GM21381 (cell line): Measurements from ENCODE around the gene DGKZ.

Experiments used
- ATAC-seq: cut with Tn5 transposase; IDR thresholded peaks from one replicate; pipeline ENCODE4 v1.9.1; 2021; ENCODE audit warnings: mild to moderate bottlenecking, moderate library complexity; ENCODE audit not compliant: unreplicated experiment

The DGKZ gene

DNA sequence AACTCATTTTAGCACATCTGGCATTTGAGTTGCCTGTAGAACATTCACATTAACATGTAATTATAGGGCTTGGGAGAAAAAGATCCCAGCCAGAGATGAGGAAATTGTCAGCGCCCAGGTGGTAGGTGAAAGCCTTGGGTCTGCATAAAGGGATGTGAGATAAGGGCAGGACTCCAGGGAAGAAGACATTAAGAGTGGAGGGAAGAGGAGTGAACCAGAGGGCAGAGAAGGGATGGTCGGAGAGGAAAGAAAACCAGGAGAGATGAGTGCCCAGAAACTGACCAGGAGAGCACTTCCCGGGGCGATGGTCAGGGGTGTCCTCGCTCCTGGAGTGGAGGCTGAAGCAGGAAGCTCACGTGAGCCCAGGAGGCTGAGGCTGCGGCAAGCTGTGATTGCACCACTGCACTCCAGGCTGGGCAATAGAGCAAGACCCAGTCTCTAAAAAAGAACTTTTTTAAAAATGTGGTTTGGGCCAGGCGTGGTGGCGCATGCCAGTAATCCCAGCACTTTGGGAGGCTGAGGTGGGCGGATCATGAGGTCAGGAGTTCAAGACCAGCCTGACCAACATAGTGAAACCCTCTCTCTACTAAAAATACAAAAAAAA lies 20.3 kb upstream of the DGKZ start:
- ATAC-seq = no peak

DNA sequence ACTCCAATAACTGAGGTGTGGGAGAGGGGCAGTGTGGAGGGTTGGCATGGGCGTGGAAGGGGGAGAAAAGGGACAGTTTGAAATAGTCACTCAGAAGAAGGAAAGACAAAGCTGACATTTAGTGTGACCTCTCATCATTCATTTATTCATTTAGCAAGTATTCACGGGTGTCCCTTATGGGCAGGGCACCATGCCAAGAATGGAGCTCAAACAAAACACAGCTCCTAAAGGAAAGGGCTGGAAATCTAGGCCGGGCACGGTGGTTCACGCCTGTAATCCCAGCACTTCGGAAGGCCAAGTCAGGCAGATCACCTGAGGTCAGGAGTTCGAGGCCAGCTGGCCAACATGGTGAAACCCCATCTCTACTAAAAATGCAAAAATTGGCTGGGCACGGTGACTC lies 19.4 kb upstream of the DGKZ start:
- no peak for ATAC-seq

DNA sequence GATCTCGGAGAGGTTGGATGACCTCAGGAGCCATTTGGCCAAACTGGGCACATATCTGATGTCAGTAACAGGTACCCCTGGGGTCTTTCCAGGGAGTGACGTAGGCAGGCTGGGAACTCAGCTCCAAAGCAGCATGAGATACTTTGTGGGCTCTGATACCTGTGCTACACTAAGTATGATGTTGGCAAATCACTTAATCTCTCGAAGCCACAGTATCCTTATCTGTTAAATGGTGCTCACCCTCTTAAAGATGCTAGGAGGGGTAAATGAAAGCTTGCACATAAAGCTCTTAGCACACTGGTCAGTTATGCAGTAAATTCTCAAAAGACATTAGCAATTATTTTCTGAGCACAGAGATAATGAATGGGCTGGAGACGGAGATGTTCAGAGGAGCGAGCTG lies 17.1 kb upstream of the DGKZ start:
- no peak for ATAC-seq

DNA sequence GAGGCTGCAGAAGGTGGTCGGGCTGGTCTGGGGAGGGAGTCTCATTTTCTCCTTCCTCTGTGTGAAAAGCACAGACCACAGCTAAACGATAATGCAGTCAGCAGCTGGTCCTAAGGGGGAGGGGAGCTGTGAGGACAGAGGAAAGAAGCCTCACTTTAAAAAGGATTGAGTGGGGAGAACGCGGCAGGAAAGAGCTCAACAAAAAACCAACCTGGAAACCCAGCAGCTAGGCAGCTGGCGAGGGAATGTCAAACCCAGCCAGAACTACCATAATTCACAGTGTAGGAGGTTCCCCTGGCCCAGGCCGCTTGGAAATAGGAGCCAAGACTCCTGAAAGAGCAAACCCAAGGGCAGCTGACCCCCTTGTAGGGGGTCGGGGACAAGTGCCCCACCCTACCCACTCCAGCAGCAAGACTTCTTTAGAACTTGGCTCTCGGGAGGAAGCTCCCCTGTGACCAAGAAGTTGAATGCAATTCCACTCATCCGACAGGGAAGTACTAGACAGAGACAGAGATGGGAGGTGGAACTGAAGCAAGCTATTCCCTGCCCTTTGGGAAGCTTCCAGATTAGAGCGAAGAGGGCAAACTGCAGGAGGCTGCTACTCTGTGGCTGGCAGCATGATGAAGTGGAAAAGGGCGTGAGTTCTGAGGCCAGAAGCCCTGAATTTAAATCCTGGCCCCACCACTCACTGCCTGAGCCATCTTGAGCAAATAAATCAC lies 16.5 kb upstream of the DGKZ start:
- no peak for ATAC-seq

DNA sequence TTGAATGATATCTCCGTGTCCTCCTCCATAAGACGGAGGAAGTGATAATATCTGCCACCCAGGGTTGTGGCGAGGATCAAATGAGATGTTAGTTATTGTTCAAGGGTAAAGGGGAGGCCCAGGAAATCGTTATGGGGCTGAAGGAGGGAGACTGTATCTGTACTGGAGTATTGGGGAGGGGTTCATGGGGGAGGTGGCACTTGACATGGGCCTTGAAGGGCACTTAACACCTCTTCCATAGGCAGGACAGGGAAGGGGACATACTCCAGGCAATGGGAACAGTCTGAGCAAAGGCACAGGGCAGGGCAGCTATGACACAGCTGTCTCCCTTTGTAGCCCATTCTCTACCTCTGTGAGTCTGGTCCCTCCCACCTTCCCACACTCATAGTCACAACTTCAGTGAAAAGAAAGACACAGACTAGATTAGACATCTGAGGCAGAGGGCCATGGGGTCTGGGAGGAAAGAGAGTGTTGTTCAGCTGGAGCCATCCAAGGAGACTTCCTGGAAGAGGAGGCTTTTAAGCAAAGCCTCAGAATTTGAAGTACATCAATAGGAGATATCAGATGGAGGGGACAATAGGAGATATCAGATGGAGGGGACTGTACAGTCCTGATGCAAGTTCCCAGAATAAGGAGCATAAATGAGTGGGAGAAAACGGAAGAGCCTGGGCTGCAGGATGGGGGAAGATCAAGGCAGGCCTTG lies 15.8 kb upstream of the DGKZ start:
- ATAC-seq = no peak

DNA sequence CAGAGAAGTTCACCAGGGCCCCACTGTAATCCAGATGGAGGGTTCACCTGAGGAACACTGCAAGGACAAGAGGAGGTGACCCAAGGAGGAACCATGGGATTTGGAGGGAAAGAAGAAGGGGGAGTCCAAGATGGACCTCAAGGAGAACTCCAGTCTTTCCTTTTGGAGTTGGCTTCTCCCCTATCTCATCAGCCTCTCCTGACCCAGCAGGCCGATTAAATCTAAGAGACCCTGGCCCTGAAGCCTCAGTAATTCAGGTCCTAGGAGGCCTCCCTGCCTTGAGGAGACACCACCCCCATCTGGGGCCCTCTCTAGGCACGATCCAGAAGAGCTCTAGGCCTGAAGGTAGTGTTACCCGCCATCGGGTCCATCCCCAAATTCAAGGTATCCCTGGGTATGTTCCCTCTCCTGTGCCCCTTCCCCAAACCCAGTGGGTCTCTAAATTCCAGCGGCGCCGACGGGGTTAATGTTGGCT lies 15.1 kb upstream of the DGKZ start:
- ATAC-seq = no peak

DNA sequence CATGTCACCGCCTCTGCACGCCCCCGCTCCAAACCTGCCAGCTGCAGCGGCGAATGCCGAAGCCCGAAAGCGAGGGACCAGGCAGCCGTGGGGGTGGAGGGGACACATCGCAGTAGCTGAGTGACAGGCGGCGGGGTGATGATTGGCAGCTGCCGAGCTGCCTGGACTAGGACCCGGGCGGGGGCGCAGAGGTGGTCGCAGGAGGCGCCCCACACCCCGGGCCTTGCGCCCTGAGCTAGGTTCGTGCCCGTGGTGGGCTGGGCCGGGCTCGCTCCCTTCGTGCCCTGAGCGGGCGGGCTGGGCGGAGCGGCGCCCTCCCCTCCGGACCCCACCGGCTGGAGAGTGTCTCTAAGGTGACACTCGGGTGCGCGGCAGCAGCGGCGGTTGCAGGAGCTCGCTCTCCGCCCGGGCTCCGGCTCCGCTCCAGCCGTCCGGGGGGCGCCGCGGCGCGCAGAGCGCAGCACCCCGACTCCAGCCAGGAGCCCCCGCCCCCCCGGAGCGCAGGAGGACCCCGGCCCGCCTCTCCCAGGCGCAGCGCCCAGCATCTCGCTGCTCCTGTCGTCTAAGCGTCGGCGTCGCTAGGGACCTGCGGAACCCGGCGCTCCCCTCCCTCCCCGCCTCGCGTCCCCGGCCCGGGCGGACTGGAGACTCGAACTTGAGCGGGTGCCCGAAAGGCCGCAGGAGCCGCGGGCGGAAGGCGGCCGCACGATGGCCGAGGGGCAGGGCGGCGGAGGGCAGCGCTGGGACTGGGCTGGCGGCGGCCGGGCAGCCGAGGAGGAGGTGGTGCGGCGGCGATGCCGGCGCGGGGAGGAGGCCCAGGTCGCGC lies 14.5 kb upstream of the DGKZ start:
- ATAC-seq = no peak

DNA sequence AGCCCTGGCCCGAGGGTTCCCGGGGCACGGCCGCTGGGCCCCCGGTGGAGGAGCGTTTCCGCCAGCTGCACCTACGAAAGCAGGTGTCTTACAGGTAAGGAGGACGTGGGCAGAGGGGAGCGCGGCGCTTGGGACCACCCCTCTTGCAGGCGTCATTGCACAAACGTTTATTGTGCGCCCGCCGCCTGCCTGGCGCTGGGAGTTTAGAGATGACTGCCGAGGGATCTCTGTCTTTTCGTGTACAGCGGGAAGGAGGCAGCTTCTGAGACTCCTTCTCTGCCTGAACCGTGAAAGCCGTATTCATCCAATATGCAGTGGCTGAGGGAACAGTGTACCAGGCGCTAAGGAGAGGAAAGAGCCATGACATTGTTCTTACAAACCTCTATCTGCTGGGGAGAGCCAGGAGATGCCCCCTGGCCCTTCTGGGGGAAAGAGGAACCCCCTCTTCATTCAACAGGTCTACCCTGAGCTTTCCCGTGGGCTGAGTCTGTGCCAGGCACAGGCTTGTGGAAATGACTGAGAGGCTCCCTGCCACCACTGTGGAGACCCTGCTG lies 13.8 kb upstream of the DGKZ start:
- no peak for ATAC-seq

DNA sequence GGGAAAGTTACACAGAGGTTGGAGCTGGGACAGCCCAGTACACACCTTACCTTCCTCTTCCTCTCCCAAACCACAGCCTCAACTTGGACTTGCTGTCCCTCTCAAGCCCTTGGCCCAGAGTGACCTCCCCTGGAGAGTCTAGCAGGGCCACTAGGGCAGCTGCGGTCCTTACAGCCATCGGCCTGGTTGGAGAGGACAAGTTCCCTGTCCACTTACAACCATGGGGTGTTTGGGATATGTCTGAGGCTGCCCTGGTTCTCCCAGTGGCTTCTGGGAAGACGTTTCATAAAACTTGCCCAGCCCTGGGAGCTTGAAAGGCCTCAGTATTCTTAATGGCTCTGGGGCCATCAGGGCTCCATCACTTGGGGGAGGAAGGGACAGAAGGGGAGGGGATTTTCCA lies 13.1 kb upstream of the DGKZ start:
- ATAC-seq = no peak

DNA sequence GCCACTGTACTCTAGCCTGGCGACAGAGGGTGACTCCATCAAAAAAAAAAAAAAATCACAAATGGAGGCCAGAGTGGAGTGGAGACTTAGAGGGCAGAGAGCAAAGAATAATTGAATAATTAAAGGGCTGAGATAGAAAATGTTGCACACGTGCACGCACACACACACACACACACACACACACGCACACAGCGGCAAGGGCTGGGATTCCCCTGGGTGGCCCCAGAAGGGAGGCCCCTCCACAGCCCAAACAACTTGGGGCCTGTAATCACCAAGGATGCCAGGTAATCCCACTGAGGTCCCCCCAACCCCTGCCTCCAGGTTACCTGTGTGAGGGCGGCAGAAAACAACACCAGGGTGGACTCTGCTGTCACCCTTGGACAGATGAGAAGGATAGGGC lies 12.0 kb upstream of the DGKZ start:
- ATAC-seq = no peak

DNA sequence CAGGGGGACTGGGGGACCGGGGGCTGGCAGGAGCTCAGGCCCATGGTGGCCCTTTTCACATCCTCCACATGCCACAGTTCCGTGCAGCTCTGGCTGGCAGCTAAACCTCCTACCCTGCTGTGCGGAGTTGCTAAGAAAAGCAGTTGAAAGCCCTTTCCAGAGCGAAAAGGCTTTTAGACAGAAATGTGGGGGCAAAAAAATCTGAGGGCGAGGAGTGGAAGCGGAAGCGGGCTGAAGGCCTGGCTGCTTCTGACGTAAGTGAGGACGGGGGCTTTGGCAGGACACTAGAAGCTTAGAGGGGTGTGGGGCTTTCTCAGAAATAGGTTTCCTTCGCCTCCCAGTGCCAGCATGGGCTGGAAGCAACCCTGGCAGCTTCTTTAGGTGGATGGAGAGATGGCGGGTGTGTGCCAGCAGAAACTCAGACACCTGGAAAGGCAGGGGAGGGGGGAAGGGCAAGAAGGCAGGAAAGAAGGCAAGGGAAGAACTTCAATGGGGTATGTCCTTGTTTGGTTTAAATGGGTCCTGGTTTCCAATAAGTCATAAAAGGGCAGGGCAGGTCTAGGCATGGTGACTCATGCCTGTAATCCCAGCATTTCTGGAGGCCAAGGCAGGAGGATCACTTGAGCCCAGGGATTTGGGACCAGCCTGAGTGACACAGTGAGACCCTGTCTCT lies 11.2 kb upstream of the DGKZ start:
- ATAC-seq = no peak

DNA sequence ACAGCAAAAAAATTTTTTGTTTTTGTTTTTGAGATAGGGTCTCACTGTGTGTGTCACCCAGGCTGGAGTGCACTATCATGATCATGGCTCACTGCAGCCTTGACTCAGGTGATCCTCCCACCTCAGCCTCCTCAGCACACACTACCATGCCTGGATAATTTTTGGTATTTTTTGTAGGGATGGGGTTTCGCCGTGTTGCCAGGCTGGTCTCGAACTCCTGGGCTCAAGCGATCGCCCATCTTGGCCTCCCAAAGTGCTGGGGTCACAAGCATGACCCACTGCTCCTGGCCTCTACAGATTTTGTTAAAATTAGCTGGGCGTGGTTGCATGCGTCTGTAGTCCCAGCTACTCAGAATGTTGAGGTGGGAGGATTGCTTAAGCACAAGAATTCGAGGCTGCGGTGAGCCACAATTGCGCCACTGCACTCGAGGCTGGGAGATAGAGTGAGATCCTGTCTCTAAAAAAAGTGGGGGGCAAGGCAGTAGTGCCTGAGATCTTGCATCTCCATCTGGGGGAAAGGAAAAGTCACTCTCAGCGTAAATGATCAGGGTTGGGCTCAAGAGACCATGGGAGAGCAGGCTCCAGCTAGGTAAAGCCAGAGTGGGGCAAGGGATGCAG lies 10.6 kb upstream of the DGKZ start:
- no peak for ATAC-seq

DNA sequence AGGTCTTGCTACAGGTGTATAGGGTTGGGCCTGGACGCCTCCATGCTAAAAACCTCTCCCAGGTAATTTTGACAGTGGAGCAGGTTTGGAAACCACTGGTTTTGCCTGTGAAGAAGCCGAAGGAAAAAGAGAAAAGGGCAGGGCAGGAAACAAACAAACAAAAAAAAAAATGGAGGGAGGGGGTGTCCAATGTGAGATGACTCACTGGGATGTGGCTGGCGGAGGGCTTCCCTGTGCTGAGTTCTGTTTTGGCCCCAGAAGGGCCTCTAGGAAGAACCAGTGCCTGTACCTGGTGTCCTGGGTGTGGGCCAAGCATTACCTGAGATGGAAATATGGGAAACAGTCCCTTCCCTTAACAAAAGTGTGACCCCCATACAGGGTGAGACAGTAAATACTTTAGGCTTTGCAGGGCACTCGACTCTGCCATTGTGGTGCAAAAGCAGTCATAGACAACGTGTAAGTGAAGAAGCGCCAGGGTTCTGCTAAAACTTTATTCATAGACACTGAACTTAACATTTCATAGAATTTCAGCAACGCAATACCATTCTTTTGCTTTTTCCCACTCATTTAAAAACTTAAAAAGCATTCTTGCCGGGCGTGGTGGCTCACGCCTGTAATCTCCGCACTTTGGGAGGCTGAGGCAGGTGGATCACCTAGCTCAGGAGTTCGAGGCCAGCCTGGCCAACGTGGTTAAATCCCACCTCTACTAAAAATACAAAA lies 9.5 kb upstream of the DGKZ start:
- no peak for ATAC-seq

DNA sequence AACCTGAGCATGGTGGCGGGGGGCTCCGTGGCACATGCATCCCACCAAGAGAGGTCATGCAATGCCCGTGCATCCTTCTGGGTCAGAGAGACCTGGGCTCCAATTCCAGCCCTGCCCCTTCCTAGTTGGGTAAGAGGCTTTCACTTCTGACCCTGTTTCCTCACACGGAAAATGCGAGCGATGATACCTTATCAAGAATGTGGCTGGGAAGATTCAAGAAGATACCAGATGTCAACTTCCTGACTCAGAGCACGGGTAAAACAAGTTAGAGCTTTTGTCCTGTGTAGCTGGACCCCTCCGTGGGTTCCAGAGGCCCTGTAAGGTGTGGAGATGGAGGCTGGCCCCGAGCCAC lies 8.7 kb upstream of the DGKZ start:
- no peak for ATAC-seq

DNA sequence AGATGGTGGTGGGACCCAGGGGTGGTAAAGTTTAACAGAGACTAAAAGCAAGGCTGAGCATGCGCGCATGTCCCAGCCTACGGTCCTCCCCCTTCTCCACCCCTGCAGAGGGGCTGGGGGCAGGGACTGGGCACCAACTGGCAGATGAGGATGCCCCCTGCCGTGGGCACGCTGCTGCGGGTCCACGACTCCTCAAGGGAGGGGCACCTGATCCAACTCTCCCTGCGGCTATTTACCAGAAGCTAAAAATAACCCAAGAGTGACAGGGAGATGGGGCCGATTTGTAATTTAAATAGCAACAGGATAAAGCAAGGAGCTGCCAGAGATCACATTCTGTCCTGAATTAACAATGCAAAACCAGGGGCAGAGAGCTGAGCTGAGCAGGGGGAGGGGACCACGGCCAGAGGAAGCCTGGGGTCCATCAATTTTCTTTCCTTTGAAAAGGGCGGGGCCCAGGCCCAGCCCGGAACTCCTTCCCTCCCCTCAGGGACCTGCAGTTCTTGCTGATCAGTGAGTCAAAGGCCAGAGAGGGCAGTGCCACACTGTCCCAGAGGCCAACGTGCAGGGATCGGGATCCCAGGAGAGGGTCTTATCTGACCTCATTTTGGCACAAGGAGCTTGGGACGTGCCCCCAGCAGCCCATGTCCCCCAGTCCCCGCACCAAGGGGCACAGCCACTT lies 8.1 kb upstream of the DGKZ start:
- ATAC-seq = no peak

DNA sequence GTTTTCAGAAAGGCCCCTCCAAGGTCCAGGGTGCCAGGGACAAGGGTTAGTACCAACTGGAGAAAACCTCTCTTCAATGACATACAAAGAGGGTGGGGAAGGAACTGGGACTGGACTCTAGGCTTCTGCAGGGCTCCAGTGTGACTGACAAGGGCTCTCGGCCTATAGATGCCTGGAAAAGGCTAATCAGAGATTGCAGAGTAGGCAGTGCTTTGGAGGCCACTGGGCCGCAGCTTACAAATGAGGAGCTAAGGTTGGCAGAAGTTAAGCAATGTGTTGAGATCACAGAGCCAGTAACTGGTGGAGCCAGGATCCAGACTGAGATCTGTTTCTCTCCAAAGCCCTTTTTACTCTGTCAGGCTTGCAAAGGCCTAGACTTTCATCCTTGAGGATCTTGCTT lies 7.4 kb upstream of the DGKZ start:
- ATAC-seq = no peak

DNA sequence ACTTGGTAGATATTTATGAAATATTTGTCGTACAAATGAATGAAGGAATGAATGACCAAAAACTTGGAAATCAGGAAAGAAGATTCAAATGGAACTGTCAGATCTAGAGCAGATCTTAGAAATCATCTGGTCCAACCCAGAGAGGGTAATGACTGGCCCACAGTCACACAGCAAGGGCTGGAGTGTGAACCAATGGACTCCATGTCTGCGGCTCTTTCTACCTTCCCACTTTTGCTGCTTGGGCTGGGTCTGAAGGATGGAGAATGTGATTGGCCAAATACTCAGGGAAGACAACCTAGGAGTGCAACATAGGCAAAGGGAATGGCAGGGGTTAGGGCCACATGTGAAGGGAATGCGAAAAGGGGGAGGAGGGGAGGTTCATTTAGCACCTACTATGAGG lies 5.8 kb upstream of the DGKZ start:
- no peak for ATAC-seq

DNA sequence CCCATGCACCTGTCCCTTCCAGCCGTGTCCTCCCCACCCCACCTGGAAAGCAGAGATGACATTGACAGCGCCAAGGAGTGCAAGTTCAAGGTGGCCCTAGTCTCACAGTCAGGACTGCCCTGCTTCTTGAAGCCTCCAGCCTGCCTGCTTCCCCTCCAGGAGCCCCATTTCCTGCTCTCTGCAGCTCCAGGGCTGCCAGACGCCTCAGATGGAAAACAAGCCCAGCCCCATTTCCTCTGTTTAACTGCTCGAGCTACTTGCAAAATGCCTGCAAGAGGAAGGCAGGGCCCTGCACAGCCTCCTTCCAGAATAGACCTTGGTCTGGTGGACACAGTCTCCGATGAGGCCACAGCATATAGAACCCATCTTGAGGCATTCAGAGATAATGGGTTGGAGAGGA lies 5.0 kb upstream of the DGKZ start:
- ATAC-seq = no peak

DNA sequence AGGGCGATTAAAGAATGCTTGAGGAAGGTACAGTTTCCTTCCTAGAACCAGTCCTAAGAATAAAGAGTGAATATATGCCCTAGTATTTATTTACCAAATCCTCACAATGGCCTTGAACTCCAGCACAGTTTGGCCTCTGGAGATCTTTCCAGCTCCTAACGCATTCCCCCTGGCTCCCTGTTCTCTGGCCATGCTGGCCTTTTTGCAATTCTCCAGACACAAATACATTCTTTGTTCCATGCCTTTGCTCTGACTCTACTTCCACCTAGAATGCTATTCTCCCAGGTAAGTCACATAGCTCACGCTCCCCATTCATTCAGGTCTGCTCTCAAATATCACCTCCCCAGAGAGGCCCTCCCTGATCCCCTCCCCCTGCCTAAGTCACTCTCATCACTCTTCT lies 3.7 kb upstream of the DGKZ start:
- ATAC-seq = no peak
